Rectal smooth muscle tissue (tissue), 1 donor: ENCODE data around the gene NOL12.
"Not testable (repeated sequence)": the region's sequence is repeated elsewhere in the genome, so short reads cannot be mapped to it uniquely, and the experiment has no call there.

Source experiments
- H3K27ac ChIP-seq: one replicate; pipeline ENCODE4 v1.7.0; 2013; ENCODE audit warnings: low read depth, low read length, inconsistent platforms
- H3K27me3 ChIP-seq: one replicate; pipeline ENCODE4 v1.7.0; 2013; ENCODE audit warnings: low read length; ENCODE audit not compliant: control insufficient read depth, insufficient read depth
- H3K36me3 ChIP-seq: one replicate; pipeline ENCODE4 v1.7.0; 2013; ENCODE audit warnings: low read length; ENCODE audit not compliant: control insufficient read depth, insufficient read depth
- H3K4me1 ChIP-seq: one replicate; pipeline ENCODE4 v1.7.0; 2013; ENCODE audit warnings: low read length; ENCODE audit not compliant: control insufficient read depth, insufficient read depth
- H3K4me3 ChIP-seq: one replicate; pipeline ENCODE4 v1.7.0; 2013; ENCODE audit warnings: low read length
- H3K9ac ChIP-seq: one replicate; pipeline ENCODE4 v1.7.0; 2013; ENCODE audit warnings: low read length

The NOL12 gene

GRCh38 chr22:37694131-37694530 lies 8.0 kb downstream of the NOL12 start:
- not testable (repeated sequence) for H3K27me3 ChIP-seq, H3K27ac ChIP-seq, H3K4me1 ChIP-seq, H3K9ac ChIP-seq, H3K4me3 ChIP-seq
- peaks cover 31% of the 10 kb centered on the region for H3K36me3 ChIP-seq

DNA sequence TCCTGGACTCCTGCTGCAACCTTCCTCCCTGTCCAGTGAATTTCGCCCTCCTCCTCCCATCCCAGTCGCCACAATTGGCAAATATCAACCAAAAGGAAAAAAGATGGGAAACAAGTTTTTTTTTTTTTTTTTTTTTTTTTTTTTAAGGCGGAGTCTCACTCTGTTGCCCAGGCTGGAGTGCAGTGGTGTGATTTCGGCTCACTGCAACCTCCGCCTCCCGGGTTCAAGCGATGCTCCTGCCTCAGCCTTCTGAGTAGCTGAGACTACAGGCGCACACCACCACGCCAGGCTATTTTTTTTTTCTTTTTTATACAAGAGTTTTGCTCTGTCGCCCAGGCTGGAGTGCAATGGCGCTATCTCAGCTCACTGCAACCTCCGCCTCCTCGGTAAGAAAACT lies 10.1 kb downstream of the NOL12 start:
- not testable (repeated sequence) for H3K27me3 ChIP-seq, H3K4me1 ChIP-seq, H3K9ac ChIP-seq, H3K27ac ChIP-seq
- peaks cover 17% of the 10 kb centered on the region for H3K36me3 ChIP-seq
- peak overlapping the region; percentile 58 for H3K4me3 ChIP-seq

DNA sequence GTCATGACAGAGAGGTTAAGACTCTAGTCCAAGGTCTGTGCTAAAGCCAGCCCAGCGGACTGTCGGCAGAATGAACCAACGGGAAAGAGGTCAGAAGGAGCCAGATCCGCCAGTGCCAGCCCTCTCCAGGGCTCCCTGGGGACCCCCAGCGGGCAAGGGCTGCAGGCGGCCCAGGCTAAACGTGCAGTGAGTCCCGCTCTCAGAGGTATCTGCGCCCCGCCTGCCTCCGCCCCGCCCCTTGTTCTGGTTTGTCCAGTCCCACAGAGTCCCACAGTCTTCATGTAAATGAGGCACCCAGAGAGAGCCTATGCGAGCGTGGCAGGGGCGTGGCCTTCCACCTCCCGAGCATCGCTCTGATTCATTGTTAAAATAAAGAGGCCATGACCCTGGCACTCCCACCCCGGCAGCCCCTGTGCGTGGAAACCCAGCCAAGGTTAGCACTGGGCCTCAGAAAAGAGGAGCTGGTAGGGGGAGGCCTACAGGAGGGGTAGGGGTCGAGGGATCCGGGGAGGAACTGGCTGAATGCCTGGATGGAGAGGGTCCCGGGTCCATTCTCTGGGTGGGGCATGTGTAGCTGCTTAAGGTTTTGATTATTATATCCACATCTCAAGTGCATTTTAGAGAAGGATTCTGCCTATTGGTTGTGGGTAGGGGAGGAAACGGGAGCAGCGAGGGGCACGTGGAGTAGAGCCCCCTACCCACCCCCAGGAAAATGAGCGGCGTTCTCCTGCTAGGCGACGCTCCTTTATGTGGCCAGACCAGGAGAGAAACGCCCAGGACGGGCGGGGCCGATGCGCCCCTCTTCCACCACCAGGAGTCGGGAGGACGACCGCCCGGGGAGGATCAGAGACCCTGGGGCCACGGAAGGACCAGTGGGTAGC lies 10.8 kb downstream of the NOL12 start, which contains the start of gene TRIOBP:
Gene TRIOBP, plus strand, starts transcription at position 392 of the 881 bp plus-strand sequence. CDS start 4,318 bp downstream, outside the sequence.
- H3K27me3 ChIP-seq = no peaks in the 10 kb centered on the region
- H3K4me1 ChIP-seq = peaks cover 4% of the 10 kb centered on the region
- H3K9ac ChIP-seq = no peak within 1 kb of the TSS
- peaks cover 11% of the 10 kb centered on the region for H3K36me3 ChIP-seq
- no peak within 1 kb of the TSS for H3K27ac ChIP-seq
- peak within 1 kb of the TSS; percentile 58 for H3K4me3 ChIP-seq

- no peak overlapping the region for H3K27ac ChIP-seq
- H3K9ac ChIP-seq = no peak overlapping the region
- H3K36me3 ChIP-seq = peaks cover 9% of the 10 kb centered on the region
- H3K27me3 ChIP-seq = no peaks in the 10 kb centered on the region
- no peak overlapping the region for H3K4me3 ChIP-seq
- H3K4me1 ChIP-seq = peaks cover 4% of the 10 kb centered on the region
These were observed 11.3 kb downstream of the NOL12 start for GRCh38 chr22:37697538-37697835.

- no peak overlapping the region for H3K27ac ChIP-seq
- H3K27me3 ChIP-seq = no peaks in the 10 kb centered on the region
- H3K36me3 ChIP-seq = no peaks in the 10 kb centered on the region
- H3K9ac ChIP-seq = no peak overlapping the region
- peaks cover under 1% of the 10 kb centered on the region for H3K4me1 ChIP-seq
- no peak overlapping the region for H3K4me3 ChIP-seq
These were observed 15.1 kb downstream of the NOL12 start for GRCh38 chr22:37701141-37701786.

DNA sequence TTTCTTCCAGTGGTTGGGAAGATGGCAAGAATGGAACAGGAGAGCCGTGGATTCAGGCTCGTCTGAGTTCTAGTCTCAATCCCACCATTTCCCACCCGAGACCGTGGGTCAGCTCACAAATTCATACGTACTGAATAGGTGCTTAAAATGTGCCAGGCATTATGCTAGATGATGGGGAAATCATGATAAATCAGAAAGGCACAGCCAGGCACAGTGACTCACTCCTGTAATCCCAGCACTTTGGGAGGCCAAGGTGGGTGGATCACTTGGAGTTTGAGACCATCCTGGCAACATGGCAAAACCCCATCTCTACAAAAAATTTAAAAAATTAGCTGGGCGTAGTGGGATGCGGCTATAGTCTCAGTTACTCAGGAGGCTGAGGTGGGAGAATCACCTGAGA lies 17.8 kb downstream of the NOL12 start:
- H3K4me1 ChIP-seq = no peaks in the 10 kb centered on the region
- no peak overlapping the region for H3K27ac ChIP-seq
- no peak overlapping the region for H3K9ac ChIP-seq
- H3K4me3 ChIP-seq = no peak overlapping the region
- H3K27me3 ChIP-seq = no peaks in the 10 kb centered on the region
- H3K36me3 ChIP-seq = no peaks in the 10 kb centered on the region

- Histone ChIP-seq H3K4me1 (no peaks in the 10 kb centered on the region), H3K9ac (no peak overlapping the region), H3K4me3 (no peak overlapping the region), H3K27me3 (no peaks in the 10 kb centered on the region), H3K27ac (no peak overlapping the region), H3K36me3 (no peaks in the 10 kb centered on the region)
These were observed 18.5 kb downstream of the NOL12 start for GRCh38 chr22:37704645-37705044.

DNA sequence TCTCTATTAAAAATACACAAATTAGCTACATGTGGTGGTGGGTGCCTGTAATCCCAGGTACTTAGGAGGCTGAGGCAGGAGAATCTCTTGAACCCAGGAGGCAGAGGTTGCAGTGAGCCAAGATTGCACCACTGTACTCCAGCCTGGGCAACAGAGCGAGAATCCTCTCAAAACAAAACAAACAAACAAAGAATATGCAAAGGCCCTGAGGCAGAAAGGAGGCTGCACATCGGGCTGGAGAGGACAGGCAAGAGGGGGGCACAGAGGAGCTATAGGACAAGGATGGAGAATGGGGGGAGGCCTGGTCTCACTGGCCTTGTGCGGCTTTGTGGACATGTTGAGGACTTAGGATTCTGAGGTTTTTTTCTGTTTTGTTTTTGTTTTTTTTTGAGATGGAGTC lies 19.1 kb downstream of the NOL12 start:
- Histone ChIP-seq H3K4me3 (no peak overlapping the region), H3K27ac (no peak overlapping the region), H3K27me3 (no peaks in the 10 kb centered on the region), H3K4me1 (no peaks in the 10 kb centered on the region), H3K9ac (no peak overlapping the region), H3K36me3 (no peaks in the 10 kb centered on the region)

GRCh38 chr22:37708580-37709444 lies 22.7 kb downstream of the NOL12 start:
- no peaks in the 10 kb centered on the region for H3K4me1 ChIP-seq
- H3K9ac ChIP-seq = no peak overlapping the region
- H3K27me3 ChIP-seq = no peaks in the 10 kb centered on the region
- no peaks in the 10 kb centered on the region for H3K36me3 ChIP-seq
- no peak overlapping the region for H3K27ac ChIP-seq
- no peak overlapping the region for H3K4me3 ChIP-seq

DNA sequence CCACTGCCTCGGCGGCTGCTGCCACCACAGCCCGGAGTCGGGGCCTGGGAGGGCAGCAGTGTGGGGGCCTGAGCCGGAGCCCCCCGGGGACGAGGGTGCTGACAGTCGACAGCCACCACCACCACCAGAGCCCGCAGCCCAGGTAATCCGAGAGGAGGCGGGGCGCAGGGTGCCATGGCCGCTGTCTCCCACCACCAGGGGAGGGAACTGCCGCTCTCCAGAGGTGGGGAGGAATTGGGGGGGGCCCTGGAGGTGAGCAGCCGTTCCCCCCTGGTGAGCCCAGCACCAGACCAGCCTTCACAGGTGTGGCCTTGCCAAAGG lies 23.3 kb downstream of the NOL12 start:
- Histone ChIP-seq H3K4me3 (no peak overlapping the region), H3K27me3 (no peaks in the 10 kb centered on the region), H3K4me1 (no peaks in the 10 kb centered on the region), H3K9ac (no peak overlapping the region), H3K36me3 (no peaks in the 10 kb centered on the region), H3K27ac (no peak overlapping the region)

- Histone ChIP-seq H3K27ac (no peak overlapping the region), H3K4me1 (no peaks in the 10 kb centered on the region), H3K27me3 (no peaks in the 10 kb centered on the region), H3K36me3 (no peaks in the 10 kb centered on the region), H3K9ac (no peak overlapping the region), H3K4me3 (no peak overlapping the region)
These were observed 24.5 kb downstream of the NOL12 start for GRCh38 chr22:37710675-37711074.

DNA sequence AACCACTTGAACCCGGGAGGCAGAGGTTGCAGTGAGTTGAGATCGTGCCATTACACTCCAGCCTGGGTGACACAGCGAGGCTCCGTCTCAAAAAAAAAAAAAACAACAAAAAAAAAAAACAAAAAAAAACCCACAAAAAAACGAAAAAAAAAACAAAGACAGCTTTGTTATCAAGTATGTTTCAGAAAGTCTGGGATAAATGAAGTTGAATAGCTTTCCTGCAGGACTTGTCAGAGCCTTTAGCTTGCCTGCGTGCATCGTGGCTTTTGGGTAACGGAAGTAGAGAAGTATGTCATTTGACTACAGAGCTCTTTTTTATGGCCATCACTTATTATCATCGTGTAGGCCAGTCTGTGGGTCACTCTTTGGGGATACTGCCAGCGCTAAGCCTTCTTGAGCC lies 25.3 kb downstream of the NOL12 start:
- H3K9ac ChIP-seq = no peak overlapping the region
- H3K4me3 ChIP-seq = no peak overlapping the region
- no peaks in the 10 kb centered on the region for H3K27me3 ChIP-seq
- no peaks in the 10 kb centered on the region for H3K4me1 ChIP-seq
- H3K27ac ChIP-seq = no peak overlapping the region
- H3K36me3 ChIP-seq = no peaks in the 10 kb centered on the region
